ENCODE data around the gene TRAF2.
A peak's percentile ranks its signal among the peaks of the same experiment; 100 is the strongest.

TRAF2 gene

GRCh38 chr9:136945333-136946227 is 59.3 kb downstream of the TRAF2 start:
- Histone ChIP-seq H3K9me3 (ENCODE audit: control insufficient read depth, low read length) (no peaks in the 10 kb centered on the region), H3K36me3 (ENCODE audit: control insufficient read depth, insufficient read depth, low read length) (peaks cover 19% of the 10 kb centered on the region), H3K27me3 (ENCODE audit: control insufficient read depth, insufficient read depth, low read length, poor library complexity, severe bottlenecking) (no peaks in the 10 kb centered on the region), H3K27ac (ENCODE audit: insufficient read depth, low read depth, low read length, poor library complexity, severe bottlenecking) (no peak overlapping the region), H3K4me1 (ENCODE audit: control insufficient read depth, insufficient read depth, low read length) (peaks cover 19% of the 10 kb centered on the region), H3K4me3 (ENCODE audit: insufficient read depth, low read depth, low read length) (no peak overlapping the region)
- 90% methylated on average over 30 of the region's 30 CpGs for WGBS, 2 experiments

GRCh38 chr9:136946228-136947027 is 60.1 kb downstream of the TRAF2 start:
- no peak overlapping the region for H3K4me3 ChIP-seq (ENCODE audit: insufficient read depth, low read depth, low read length)
- H3K27me3 ChIP-seq (ENCODE audit: control insufficient read depth, insufficient read depth, low read length, poor library complexity, severe bottlenecking): no peaks in the 10 kb centered on the region
- no peaks in the 10 kb centered on the region for H3K9me3 ChIP-seq (ENCODE audit: control insufficient read depth, low read length)
- peaks cover 21% of the 10 kb centered on the region for H3K4me1 ChIP-seq (ENCODE audit: control insufficient read depth, insufficient read depth, low read length)
- WGBS, 2 experiments: 92 to 93% methylated on average over 27 of the region's 27 CpGs
- H3K36me3 ChIP-seq (ENCODE audit: control insufficient read depth, insufficient read depth, low read length): peaks cover 13% of the 10 kb centered on the region
- H3K27ac ChIP-seq (ENCODE audit: insufficient read depth, low read depth, low read length, poor library complexity, severe bottlenecking): no peak overlapping the region

DNA sequence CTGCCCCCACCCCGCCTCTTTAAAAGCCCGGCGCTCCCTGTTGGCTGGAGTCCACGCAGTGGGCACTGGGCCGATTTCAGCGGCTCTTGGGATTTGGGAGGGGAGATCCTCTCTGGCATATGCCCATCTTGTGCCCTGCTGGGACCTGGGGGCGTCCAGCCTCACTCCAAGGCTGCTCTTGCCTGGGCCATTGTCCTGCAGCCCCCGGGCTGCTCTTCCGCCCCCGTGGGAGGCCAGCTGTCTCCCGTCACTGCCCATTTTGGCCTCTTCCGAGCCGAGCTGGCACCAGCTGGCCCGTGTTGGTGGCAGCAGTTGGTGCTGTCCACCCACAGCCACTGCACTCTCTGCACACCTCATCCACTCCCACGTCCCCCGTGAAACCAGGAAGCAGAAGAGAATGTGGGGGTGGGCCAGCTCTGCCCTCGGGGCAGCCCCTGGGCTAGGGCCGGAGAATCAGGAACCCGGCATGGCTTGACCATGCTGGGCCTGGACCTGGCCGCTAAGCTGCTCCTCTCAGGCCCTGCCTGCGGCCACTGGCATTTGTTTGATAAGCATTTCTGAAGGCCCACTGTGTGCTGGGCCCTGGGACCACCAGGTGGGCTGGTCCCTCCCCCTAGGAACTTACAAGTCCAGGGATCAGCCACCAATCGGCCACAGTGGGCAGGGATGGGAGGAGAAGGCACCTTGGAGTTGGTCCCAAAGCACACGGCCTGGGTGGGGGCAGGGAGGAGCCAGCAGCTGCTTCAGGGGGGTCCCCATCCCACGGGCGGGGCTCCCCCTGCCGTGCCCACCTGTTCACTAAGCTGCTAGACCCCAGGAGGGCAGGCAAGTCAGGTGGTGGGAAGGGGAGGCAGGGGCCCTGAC is 60.9 kb downstream of the TRAF2 start:
- H3K27ac ChIP-seq (ENCODE audit: insufficient read depth, low read depth, low read length, poor library complexity, severe bottlenecking): no peak overlapping the region

DNA sequence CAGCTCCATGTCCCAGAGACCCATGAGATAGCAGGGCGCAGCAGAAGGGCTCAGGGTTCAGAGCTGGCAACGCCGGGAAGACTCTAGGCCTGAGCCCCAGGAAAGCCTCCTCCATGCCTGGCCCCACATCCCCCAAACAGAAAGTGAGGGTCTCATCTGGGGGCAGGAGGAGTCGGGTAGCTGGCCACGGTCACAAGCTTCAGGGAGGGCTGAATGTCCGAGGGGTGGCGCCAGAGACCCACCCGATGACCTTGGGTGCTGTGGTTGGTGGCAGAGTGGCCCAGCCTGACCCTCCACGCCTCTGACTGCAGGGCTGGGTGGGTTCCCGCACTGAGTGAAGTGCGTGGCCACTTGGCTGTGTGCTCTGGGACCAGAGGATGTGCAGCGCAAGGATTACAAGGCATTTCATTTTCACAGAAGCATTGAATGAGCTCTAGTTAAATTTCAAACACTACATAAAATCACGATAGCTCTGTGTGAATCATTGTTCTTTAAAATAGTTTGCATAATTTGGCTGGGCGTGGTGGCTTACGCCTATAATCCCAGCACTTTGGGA is 61.7 kb downstream of the TRAF2 start:
- Histone ChIP-seq H3K9me3 (ENCODE audit: control insufficient read depth, low read length) (no peaks in the 10 kb centered on the region), H3K4me3 (ENCODE audit: insufficient read depth, low read depth, low read length) (no peak overlapping the region), H3K4me1 (ENCODE audit: control insufficient read depth, insufficient read depth, low read length) (peaks cover 24% of the 10 kb centered on the region), H3K36me3 (ENCODE audit: control insufficient read depth, insufficient read depth, low read length) (no peaks in the 10 kb centered on the region), H3K27me3 (ENCODE audit: control insufficient read depth, insufficient read depth, low read length, poor library complexity, severe bottlenecking) (no peaks in the 10 kb centered on the region), H3K27ac (ENCODE audit: insufficient read depth, low read depth, low read length, poor library complexity, severe bottlenecking) (no peak overlapping the region)
- whole genome bisulfite sequencing, 2 experiments: 61 to 63% methylated on average over 15 of the region's 15 CpGs

More for the DNA sequence above, 60.9 kb downstream of the TRAF2 start:
- Histone ChIP-seq H3K9me3 (ENCODE audit: control insufficient read depth, low read length) (no peaks in the 10 kb centered on the region), H3K4me1 (ENCODE audit: control insufficient read depth, insufficient read depth, low read length) (peaks cover 25% of the 10 kb centered on the region), H3K4me3 (ENCODE audit: insufficient read depth, low read depth, low read length) (no peak overlapping the region), H3K27me3 (ENCODE audit: control insufficient read depth, insufficient read depth, low read length, poor library complexity, severe bottlenecking) (no peaks in the 10 kb centered on the region), H3K36me3 (ENCODE audit: control insufficient read depth, insufficient read depth, low read length) (peaks cover 5% of the 10 kb centered on the region)
- 78 to 82% methylated on average over 26 of the region's 26 CpGs for WGBS, 2 experiments

DNA sequence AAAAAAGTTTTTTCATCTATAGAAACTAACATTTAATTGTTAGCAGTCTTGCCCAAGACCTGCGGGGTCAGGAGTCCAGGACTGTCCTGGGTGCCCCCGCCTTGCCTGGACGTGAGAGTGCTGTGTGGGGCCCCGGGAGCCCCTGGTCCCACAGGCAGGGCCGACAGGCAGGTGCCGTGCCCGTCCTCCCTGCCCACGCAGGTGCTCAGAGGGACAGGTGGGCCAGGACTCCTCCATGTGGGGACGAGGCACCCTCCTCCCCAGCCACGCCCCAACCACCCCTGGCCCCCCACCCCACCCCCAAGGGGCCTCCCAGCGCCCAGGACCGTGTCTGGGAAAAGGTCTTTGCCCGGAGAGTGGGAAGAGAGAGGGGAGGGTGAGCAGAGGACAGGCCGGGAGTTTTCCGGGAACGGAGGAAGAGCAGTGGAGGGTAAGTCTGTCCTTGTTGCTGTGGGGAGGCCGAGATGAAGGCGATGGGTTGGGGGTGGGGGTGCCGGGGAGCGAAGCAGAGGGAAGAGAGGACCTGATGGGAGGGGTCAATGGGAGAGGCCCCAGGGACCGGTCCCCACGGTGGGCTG is 63.0 kb downstream of the TRAF2 start:
- 25 to 30% methylated on average over 20 to 21 of the region's 22 CpGs for WGBS, 2 experiments
- peak overlapping the region; percentile 51 for H3K4me3 ChIP-seq (ENCODE audit: insufficient read depth, low read depth, low read length)
- no peaks in the 10 kb centered on the region for H3K36me3 ChIP-seq (ENCODE audit: control insufficient read depth, insufficient read depth, low read length)
- peaks cover 18% of the 10 kb centered on the region for H3K4me1 ChIP-seq (ENCODE audit: control insufficient read depth, insufficient read depth, low read length)
- no peak overlapping the region for H3K27ac ChIP-seq (ENCODE audit: insufficient read depth, low read depth, low read length, poor library complexity, severe bottlenecking)
- no peaks in the 10 kb centered on the region for H3K27me3 ChIP-seq (ENCODE audit: control insufficient read depth, insufficient read depth, low read length, poor library complexity, severe bottlenecking)
- no peaks in the 10 kb centered on the region for H3K9me3 ChIP-seq (ENCODE audit: control insufficient read depth, low read length)

DNA sequence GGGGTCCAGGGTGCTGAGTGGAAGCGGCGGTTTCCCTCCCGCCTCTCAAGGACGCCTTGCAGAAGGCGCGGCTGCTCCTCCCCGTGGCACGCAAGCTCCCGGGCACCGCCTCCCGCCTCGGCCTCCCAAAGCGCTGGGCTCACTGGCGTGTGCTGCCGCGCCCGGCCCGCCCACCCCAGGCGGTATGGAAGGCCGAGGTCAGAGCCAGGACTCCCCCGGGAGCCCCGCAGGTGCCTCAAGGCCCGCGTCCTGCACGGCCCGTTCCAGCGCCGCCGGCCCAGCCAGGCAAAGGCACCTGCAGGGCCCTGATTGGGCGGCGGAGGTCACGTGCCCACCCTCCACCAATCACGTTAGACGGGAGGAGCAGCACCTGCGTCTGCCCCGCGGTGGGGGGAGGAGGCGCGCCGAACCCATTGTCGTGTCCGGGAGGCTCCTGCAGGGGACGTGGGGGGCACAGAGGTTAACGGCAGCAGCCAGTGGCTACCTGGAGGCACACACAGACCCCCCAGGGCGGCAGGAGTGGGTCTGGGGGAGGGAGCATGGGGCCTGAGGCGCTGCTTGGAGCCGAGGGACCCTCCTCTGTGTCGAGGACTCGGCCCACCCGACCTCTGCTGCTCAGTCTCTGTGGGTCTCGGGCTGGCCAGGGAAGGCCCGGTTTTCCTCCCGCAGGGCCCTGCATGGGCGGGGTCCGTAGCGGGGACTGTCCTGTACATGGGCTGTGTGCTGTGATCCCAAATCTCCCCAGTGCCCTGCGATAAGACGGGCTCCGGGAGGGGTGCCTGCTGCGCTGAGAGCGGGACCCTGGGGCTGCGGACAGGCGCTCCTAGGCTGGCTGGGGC is 63.7 kb downstream of the TRAF2 start:
- Histone ChIP-seq H3K36me3 (ENCODE audit: control insufficient read depth, insufficient read depth, low read length) (no peaks in the 10 kb centered on the region), H3K4me1 (ENCODE audit: control insufficient read depth, insufficient read depth, low read length) (peaks cover 18% of the 10 kb centered on the region), H3K27ac (ENCODE audit: insufficient read depth, low read depth, low read length, poor library complexity, severe bottlenecking) (no peak overlapping the region), H3K27me3 (ENCODE audit: control insufficient read depth, insufficient read depth, low read length, poor library complexity, severe bottlenecking) (no peaks in the 10 kb centered on the region), H3K4me3 (ENCODE audit: insufficient read depth, low read depth, low read length) (peak overlapping the region; percentile 51), H3K9me3 (ENCODE audit: control insufficient read depth, low read length) (no peaks in the 10 kb centered on the region)
- WGBS, 2 experiments: 5 to 6% methylated on average over 63 of the region's 63 CpGs

DNA sequence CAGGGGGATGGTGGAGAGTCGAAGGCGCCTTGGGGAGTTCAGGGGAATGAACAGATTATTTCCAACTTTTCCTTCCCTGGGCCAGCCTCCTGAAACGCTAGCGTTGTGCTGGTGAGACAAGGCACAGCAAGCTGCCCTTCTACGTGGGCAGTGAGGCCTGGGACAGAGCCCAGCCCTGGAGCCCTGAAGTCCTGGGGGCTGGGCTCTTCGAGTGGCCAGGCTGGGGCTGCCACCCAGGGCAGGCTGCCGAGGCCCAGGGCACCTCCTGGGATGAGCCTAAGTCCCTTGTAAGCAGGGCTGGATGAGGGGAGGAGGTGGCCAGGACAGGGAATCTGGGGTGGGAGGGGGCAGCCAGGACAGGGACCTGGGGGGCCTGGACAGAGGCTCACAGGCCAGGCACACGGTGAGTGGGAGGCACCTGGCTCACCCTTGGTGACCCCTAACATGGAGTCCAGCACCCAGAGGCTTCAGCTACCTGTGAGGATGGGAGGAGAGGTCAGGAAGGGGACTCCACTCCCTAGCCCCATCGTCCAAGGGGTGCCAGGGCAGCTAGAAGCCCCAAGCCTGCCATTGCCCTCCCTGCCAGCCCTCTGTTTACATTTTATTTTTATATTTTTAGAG is 64.5 kb downstream of the TRAF2 start:
- no peaks in the 10 kb centered on the region for H3K27me3 ChIP-seq (ENCODE audit: control insufficient read depth, insufficient read depth, low read length, poor library complexity, severe bottlenecking)
- H3K4me3 ChIP-seq (ENCODE audit: insufficient read depth, low read depth, low read length): peak overlapping the region; percentile 51
- no peaks in the 10 kb centered on the region for H3K36me3 ChIP-seq (ENCODE audit: control insufficient read depth, insufficient read depth, low read length)
- peaks cover 15% of the 10 kb centered on the region for H3K4me1 ChIP-seq (ENCODE audit: control insufficient read depth, insufficient read depth, low read length)
- WGBS, 2 experiments: 54% methylated on average over 9 of the region's 9 CpGs
- no peaks in the 10 kb centered on the region for H3K9me3 ChIP-seq (ENCODE audit: control insufficient read depth, low read length)
- no peak overlapping the region for H3K27ac ChIP-seq (ENCODE audit: insufficient read depth, low read depth, low read length, poor library complexity, severe bottlenecking)

- H3K9me3 ChIP-seq (ENCODE audit: control insufficient read depth, low read length): no peaks in the 10 kb centered on the region
- H3K4me1 ChIP-seq (ENCODE audit: control insufficient read depth, insufficient read depth, low read length): peaks cover 15% of the 10 kb centered on the region
- no peaks in the 10 kb centered on the region for H3K36me3 ChIP-seq (ENCODE audit: control insufficient read depth, insufficient read depth, low read length)
- no peaks in the 10 kb centered on the region for H3K27me3 ChIP-seq (ENCODE audit: control insufficient read depth, insufficient read depth, low read length, poor library complexity, severe bottlenecking)
- no peak within 1 kb of the TSS for H3K27ac ChIP-seq (ENCODE audit: insufficient read depth, low read depth, low read length, poor library complexity, severe bottlenecking)
- H3K4me3 ChIP-seq (ENCODE audit: insufficient read depth, low read depth, low read length): no peak within 1 kb of the TSS
- 84 to 87% methylated on average over 14 of the region's 14 CpGs for WGBS, 2 experiments
Measured at GRCh38 chr9:136951541-136952320, 65.4 kb downstream of the TRAF2 start, which contains the start of gene LCN12. Gene LCN12 (plus strand): TSS chr9:136952273. CDS start chr9:136952328, 55 bp downstream.
